GM18502 (cell line): Measurements from ENCODE around the gene IPO9.
"Not testable (repeated sequence)": the region's sequence is repeated elsewhere in the genome, so short reads cannot be mapped to it uniquely, and the experiment has no call there.

Source experiments
- ATAC-seq: cut with Tn5 transposase; IDR thresholded peaks from one replicate; pipeline ENCODE4 v1.9.1; 2021; ENCODE audit warnings: mild to moderate bottlenecking; ENCODE audit not compliant: unreplicated experiment, poor library complexity

Gene IPO9

GRCh38 chr1:201808633-201808990 lies 20.3 kb upstream of the IPO9 start:
- no peak for ATAC-seq

GRCh38 chr1:201809876-201810275 lies 19.1 kb upstream of the IPO9 start:
- ATAC-seq: no peak

GRCh38 chr1:201810466-201811216 lies 18.3 kb upstream of the IPO9 start:
- ATAC-seq: no peak

- no peak for ATAC-seq
These were observed 15.7 kb upstream of the IPO9 start for GRCh38 chr1:201813226-201813625.

GRCh38 chr1:201816309-201816854 lies 12.6 kb upstream of the IPO9 start:
- no peak for ATAC-seq

GRCh38 chr1:201818971-201819750 lies 9.8 kb upstream of the IPO9 start:
- ATAC-seq: no peak

- no peak for ATAC-seq
These were observed 8.5 kb upstream of the IPO9 start for GRCh38 chr1:201820413-201820812.

- ATAC-seq: no peak
These were observed 3.7 kb upstream of the IPO9 start for GRCh38 chr1:201825245-201825644.

- ATAC-seq: no peak
These were observed 2.1 kb upstream of the IPO9 start for GRCh38 chr1:201826830-201827229.

- no peak for ATAC-seq
These were observed 1.4 kb upstream of the IPO9 start for GRCh38 chr1:201827321-201828216.

GRCh38 chr1:201828217-201828819 lies 639 bp upstream of the IPO9 start:
- ATAC-seq: no peak

- no peak for ATAC-seq
These were observed 2.4 kb downstream of the IPO9 start for GRCh38 chr1:201831371-201831770.

GRCh38 chr1:201834621-201835020 lies 5.7 kb downstream of the IPO9 start:
- no peak for ATAC-seq

- ATAC-seq: no peak
These were observed 9.4 kb downstream of the IPO9 start for GRCh38 chr1:201838381-201838780.

GRCh38 chr1:201839089-201839488 lies 10.1 kb downstream of the IPO9 start:
- not testable (repeated sequence) for ATAC-seq

GRCh38 chr1:201840055-201840454 lies 11.1 kb downstream of the IPO9 start:
- ATAC-seq: no peak

GRCh38 chr1:201840490-201840889 lies 11.5 kb downstream of the IPO9 start:
- ATAC-seq: no peak

- no peak for ATAC-seq
These were observed 12.4 kb downstream of the IPO9 start for GRCh38 chr1:201841265-201841912.

- ATAC-seq: no peak
These were observed 13.6 kb downstream of the IPO9 start for GRCh38 chr1:201842472-201843027.
